Measurements from ENCODE around the gene ADH7.

GRCh38 chr4:99394896-99395295 is 40.2 kb downstream of the ADH7 start:
- TF ChIP-seq CTCF (IDR thresholded peaks at IDR 0.05) (no peak), POLR2A (IDR thresholded peaks at IDR 0.05) (no peak)

Measured in ovary (tissue), 3 donors.